ENCODE results near the gene AATK.
"Not testable (repeated sequence)": the region's sequence is repeated elsewhere in the genome, so short reads cannot be mapped to it uniquely, and the experiment has no call there.

AATK gene

GRCh38 chr17:81159611-81160265 is 6.3 kb downstream of the AATK start:
- no peak for DNase-seq

GRCh38 chr17:81158688-81159590 is 7.1 kb downstream of the AATK start:
- no peak for DNase-seq

- no peak for DNase-seq
These were observed 8.0 kb downstream of the AATK start for GRCh38 chr17:81157848-81158687.

DNA sequence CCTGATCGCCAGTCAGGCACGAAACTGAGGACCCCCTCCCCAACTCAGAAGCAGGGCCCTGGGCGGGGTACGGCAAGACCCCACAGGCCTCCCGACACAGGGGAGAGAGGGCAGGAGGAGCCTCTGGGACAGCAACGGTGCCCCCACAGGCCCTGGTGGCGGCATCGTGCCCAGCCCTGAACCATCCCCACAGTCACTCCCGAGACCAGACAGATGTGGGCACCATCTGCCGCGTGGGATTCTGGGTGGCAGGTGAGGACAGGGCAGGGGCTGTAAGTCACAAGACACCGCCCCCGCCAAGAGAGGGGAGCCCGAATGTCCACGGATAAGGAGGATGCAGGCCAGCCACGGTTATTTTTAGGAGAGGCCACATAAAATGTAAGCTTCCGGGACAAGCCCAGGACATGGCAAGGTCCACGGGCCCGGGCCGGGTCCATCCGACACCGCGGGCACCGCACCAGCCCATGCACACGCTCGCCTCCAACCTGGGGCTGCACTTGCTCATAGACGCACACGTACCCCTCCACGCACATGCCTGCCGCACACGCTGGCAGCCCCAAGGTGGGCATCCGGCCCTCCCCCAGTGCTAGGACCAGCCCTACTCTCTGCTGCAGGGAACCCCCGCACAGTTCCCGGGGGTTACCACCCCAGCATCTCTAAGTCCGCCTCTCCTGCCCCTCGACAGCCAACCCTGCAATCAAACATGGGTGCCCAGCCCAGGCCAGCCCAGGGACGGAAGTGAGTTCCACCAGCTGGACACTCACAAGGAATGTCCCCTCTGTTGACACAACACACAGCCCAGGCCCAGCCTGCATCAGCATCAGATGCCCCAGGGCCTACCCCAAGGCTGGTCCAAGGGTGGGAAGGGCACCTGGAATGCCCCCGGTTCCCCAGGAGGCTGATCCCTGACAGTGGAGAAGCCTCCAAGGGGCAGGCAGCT is 8.9 kb downstream of the AATK start:
- no peak for DNase-seq

DNA sequence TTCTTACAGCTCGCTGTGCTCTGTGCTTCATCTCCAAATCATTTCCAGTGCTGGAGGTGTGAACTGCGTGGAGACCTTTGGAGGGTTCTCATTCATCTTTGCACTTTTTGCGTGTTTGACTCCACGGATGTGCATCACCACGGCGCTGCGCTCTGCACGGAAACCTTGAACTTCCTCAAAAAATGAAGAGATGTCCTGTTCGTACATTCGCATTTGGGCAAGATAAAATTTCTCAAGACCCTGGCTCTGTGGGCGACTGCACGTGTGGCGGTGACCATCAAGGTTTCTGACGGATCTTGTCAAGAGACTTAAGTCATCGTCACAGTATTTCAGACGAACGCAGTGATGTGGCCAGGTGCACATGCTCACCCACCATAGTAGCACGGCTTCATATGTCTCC is 11.1 kb downstream of the AATK start:
- no peak for DNase-seq

DNA sequence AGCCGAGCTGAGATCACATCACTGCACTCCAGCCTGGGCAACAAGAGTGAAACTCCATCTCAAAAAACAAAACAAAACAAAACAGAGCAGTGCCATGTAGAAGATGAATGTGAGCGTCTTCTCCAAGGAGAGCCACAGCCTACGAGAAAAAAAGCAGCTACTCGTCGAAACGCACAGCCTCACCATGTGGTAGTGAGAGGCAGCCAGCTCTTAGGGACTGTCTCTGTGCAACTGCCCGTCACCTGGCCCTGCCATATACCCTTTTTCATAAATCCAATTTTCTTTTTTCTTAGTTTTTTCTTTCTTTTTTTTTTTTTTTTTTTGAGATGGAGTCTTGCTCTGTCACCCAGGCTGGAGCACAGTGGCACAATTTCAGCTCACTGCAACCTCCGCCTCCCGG is 12.0 kb downstream of the AATK start:
- DNase-seq = not testable (repeated sequence)

DNA sequence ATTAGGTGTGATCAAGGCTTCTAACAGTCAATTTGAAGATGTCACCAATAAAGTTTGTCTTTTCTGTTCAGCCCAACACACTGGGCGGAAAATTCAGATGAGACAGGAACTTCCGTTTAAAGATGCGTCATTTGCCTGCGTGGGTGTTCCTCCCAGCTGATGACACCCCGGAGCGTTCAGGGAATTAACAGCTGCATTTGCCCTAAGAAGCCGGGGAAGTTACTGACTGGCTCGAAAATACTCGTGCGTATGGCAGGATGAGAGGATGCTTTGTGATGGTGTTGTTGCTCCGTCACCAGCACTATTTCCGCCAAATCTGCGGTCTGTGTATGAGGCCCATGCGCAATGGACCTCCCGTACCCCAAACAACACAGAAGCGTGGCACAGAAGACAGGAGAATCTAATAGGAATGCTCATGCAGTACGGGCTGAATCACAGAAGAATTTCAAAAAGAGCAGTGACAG is 12.6 kb downstream of the AATK start:
- no peak for DNase-seq

- no peak for DNase-seq
These were observed 13.7 kb downstream of the AATK start for GRCh38 chr17:81152288-81152828.

- no peak for DNase-seq
These were observed 14.7 kb downstream of the AATK start for GRCh38 chr17:81151278-81151677.

- no peak for DNase-seq
These were observed 15.5 kb downstream of the AATK start for GRCh38 chr17:81150377-81151077.

DNA sequence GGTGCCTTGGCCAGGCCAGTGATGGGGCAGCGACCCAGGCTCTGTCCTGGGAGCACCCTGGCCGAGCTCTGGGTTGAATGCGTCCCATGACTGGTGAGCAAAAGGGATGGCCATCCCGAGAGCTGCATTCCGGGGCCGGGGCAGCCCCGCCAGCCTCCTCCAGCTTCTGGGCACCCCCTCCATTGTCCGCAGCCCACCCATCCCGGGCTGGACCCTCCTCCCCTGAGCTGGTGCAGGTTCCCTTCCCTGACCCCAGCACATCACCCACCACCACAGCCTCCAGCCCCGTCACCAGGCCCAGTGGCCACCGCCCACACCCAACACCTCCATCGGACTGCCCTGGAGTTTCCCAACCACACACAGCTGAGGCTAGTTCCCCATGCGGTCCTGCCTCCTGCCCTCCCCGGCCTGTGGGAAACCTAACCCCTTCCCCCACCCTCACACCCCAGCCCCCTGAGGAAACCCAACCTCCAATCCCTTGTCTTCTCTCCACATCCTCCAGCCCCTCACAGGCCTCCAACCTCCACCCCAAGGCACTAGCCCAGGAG is 17.0 kb downstream of the AATK start:
- DNase-seq = no peak

GRCh38 chr17:81148571-81148970 is 17.4 kb downstream of the AATK start:
- no peak for DNase-seq

GRCh38 chr17:81147701-81148100 is 18.3 kb downstream of the AATK start:
- no peak for DNase-seq

- DNase-seq = not testable (repeated sequence)
These were observed 19.8 kb downstream of the AATK start for GRCh38 chr17:81146208-81146607.

DNA sequence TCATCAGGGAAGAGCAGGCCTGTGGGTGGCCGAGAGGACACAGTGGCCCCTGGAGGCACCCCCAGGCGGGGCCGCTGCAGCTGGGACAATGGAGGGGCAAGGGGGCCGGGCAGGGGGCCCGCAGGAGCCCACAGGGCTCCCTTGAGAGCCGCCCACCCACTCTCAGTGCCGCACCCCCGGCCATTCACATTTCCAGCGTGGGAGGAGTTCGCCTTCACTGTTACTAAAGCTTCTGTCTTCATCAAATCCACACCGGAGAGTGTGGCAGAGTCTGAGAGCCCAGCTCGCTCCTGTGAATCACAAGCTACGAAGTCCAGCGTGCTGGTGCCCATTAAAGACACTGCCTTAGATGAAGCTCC is 21.6 kb downstream of the AATK start:
- no peak for DNase-seq

DNA sequence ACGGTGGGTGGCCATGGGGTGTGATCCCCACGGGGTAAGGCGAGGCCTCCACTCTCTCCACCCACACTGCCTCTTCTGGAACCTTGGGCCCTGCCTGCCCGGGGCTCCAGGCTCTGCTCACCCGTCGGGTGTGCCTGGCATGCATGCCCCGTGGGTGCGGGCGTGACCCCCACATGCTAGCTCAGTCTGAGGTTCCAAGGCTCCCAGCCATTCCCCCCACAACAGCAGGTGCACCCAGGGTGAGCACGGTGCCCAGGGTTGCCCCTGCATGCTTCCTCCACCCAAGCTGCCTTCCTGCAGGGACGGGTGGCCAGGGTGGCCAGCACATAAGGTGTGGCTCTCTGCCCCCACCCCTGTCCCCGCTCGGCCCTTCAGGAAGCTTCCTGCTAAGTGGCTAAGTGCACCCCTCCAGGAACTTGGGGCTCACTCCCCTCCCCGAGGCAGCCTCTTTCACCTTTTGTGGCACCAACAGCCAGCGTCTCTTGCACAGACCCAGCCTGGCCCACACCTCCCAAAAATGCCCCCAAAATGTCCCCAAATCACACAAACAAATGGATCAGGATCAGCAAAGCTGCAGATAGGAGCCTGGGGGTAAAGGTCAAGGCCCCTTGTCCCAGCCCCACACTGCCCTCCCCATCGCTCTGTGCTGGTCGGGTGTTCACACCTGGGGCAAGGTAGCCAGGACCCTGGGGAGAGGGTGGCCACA is 22.2 kb downstream of the AATK start:
- no peak for DNase-seq

DNA sequence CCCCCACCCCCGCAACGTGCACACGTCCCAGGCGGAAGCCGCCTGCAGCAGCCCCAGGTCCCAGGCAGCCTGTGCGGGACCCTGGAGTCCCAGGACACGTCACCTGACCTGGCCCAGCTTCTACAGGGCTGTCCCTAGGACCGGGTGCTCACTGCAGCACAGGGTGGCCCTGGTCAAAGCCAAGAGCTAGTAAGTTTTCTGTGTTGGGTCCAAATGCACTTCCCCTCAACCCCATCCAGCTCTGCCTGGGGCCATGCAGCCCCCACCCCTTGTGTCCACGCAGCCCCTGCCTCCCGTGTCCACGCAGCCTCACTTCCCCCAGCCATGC is 22.9 kb downstream of the AATK start:
- DNase-seq = no peak

- DNase-seq = peak; percentile 82
These were observed 23.5 kb downstream of the AATK start for GRCh38 chr17:81142301-81143199.

DNA sequence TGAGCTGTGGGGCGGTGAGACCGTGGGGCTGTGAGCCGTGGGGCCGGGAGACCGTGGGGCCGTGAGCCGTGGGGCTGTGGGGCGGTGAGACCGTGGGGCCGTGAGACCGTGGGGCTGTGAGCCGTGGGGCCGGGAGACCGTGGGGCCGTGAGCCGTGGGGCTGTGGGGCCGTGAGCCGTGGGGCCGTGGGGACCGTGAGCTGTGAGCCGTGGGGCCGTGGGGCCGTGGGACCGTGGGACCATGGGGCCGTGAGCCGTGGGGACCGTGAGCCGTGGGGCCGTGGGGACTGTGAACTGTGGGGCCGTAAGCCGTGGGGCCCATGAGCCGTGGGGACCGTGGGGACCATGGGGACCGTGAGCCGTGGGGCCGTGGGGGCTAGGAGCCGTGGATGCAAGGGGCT is 25.3 kb downstream of the AATK start:
- no peak for DNase-seq

All from activated effector memory CD4-positive, alpha-beta T cell treated with anti-CD3 and anti-CD28 coated beads, Interleukin-2, amount 50 U/mL, for 16 hours (primary cell).